Neural cell (in vitro differentiated cells): Measurements from ENCODE around the gene RLN3. TPM values are rescaled to one million over a fixed set of nuclear protein-coding genes. Genes with fewer than 3 reads are reported as not detected.

Experiments used
- H2AFZ ChIP-seq: fragments of 200-600, 300-800 bp; sonication (generic), shearing (Covaris generic); 2 replicates; pipeline ENCODE4 v1.6.0; 2014; ENCODE audit warnings: low read depth, mild to moderate bottlenecking, antibody characterized with exemption, low read length, moderate library complexity
- H3F3A ChIP-seq: fragments of 200-600 bp; shearing (Covaris generic); 2 replicates; pipeline ENCODE4 v1.6.1; 2016; ENCODE audit warnings: mild to moderate bottlenecking, moderate library complexity, mixed read lengths, antibody characterized with exemption, low read length; ENCODE audit not compliant: insufficient read depth, poor library complexity, severe bottlenecking
- H3K27ac ChIP-seq: fragments of 200-600, 300-800 bp; sonication (generic), shearing (Covaris generic); 2 replicates; pipeline ENCODE4 v1.5.1; 2014; ENCODE audit warnings: mild to moderate bottlenecking, low read length, moderate library complexity
- H3K27me3 ChIP-seq: fragments of 300-800, 200-600 bp; sonication (generic), shearing (Covaris generic); 2 replicates; pipeline ENCODE4 v1.6.0; 2014; ENCODE audit warnings: mild to moderate bottlenecking, low read depth, low read length, moderate library complexity; ENCODE audit not compliant: insufficient read depth
- H3K36me3 ChIP-seq: fragments of 300-800, 200-600 bp; sonication (generic), shearing (Covaris generic); 2 replicates; pipeline ENCODE4 v1.5.1; 2014; ENCODE audit warnings: mild to moderate bottlenecking, antibody characterized with exemption, low read length, moderate library complexity; ENCODE audit not compliant: insufficient read depth
- H3K4me2 ChIP-seq: fragments of 300-800, 200-600 bp; sonication (generic), shearing (Covaris generic); 2 replicates; pipeline ENCODE4 v1.6.0; 2014; ENCODE audit warnings: mild to moderate bottlenecking, low read length
- H3K4me3 ChIP-seq: fragments of 300-800, 200-600 bp; sonication (generic), shearing (Covaris generic); 2 replicates; pipeline ENCODE4 v1.5.1; 2014; ENCODE audit warnings: mild to moderate bottlenecking, low read length, moderate library complexity
- H3K79me2 ChIP-seq: fragments of 200-600 bp; shearing (Covaris generic); replicated peaks from 2 replicates; pipeline ENCODE4 v1.6.0; 2014; ENCODE audit warnings: mild to moderate bottlenecking, low read length, moderate library complexity; ENCODE audit not compliant: insufficient read depth
- H3K9ac ChIP-seq: fragments of 300-800, 200-600 bp; sonication (generic), shearing (Covaris generic); 2 replicates; pipeline ENCODE4 v1.6.1; 2016; ENCODE audit warnings: mild to moderate bottlenecking, low read length, mixed read lengths
- H3K9me2 ChIP-seq: fragments of 200-600 bp; shearing (Covaris generic); 2 replicates; pipeline ENCODE4 v1.6.1; 2016; ENCODE audit warnings: mild to moderate bottlenecking, low read length, mixed read lengths; ENCODE audit not compliant: insufficient read depth
- H3K9me3 ChIP-seq: fragments of 200-600, 300-800 bp; sonication (generic), shearing (Covaris generic); 2 replicates; pipeline ENCODE4 v1.6.1; 2016; ENCODE audit warnings: mild to moderate bottlenecking, mixed run types, low read length, moderate library complexity, mixed read lengths
- H4K20me1 ChIP-seq: fragments of 200-600 bp; shearing (Covaris generic); 2 replicates; pipeline ENCODE4 v1.6.1; 2016; ENCODE audit warnings: mild to moderate bottlenecking, mixed run types; ENCODE audit not compliant: insufficient read depth
- EP300 ChIP-seq: fragments of 450-650 bp; conservative IDR thresholded peaks from 2 replicates; pipeline ENCODE4 v1.6.1; 2014; ENCODE audit warnings: antibody characterized with exemption, mild to moderate bottlenecking, moderate library complexity; ENCODE audit not compliant: poor library complexity, severe bottlenecking
- EZH2 ChIP-seq: fragments of 200-600, 300-800 bp; shearing (Covaris generic), sonication (generic); IDR thresholded peaks from 2 replicates; pipeline ENCODE4 v1.6.1; 2014; ENCODE audit warnings: antibody characterized with exemption, low read length, borderline replicate concordance, mild to moderate bottlenecking; ENCODE audit not compliant: insufficient read depth, poor library complexity, severe bottlenecking
- MXI1 ChIP-seq: fragments of 450-650 bp; conservative IDR thresholded peaks from 2 replicates; pipeline ENCODE4 v1.6.1; 2014; ENCODE audit warnings: antibody characterized with exemption, mild to moderate bottlenecking; ENCODE audit not compliant: poor library complexity, severe bottlenecking
- POLR2AphosphoS5 ChIP-seq: IDR thresholded peaks from 2 replicates; pipeline ENCODE4 v1.6.1; 2012
- RAD21 ChIP-seq: fragments of 450-650 bp; conservative IDR thresholded peaks from 2 replicates; pipeline ENCODE4 v1.6.1; 2014; ENCODE audit warnings: antibody characterized with exemption, mild to moderate bottlenecking, moderate library complexity
- SMC3 ChIP-seq: fragments of 450-650 bp; conservative IDR thresholded peaks from 2 replicates; pipeline ENCODE4 v1.6.1; 2014; ENCODE audit warnings: antibody characterized with exemption, mild to moderate bottlenecking, moderate library complexity; ENCODE audit not compliant: poor library complexity
- TAF1 ChIP-seq: IDR thresholded peaks from 2 replicates; pipeline ENCODE4 v1.6.1; 2012; ENCODE audit warnings: low read depth
- polyA plus RNA-seq: library from polyadenylated mRNA; depleted of rRNA; stranded (reverse); fragments of >200 nt; gene quantifications from 2 replicates; pipeline ENCODE4 v1.2.3, GENCODE V29; 2014
- TF ChIP-seq, protein P1 (sequence below): fragments of 450-650 bp; IDR thresholded peaks from 2 replicates; pipeline ENCODE4 v1.5.1; 2014; ENCODE audit warnings: antibody characterized with exemption, mild to moderate bottlenecking, moderate library complexity; ENCODE audit not compliant: poor library complexity, severe bottlenecking
- TF ChIP-seq, protein P2 (sequence below): IDR thresholded peaks from 2 replicates; pipeline ENCODE4 v1.6.1; 2012; ENCODE audit warnings: borderline replicate concordance

RLN3 gene
- polyA plus RNA-seq, 1 donor from 2014 or later, result not detected

GRCh38 chr19:14058182-14059092 is 30.5 kb downstream of the RLN3 start:
- Histone ChIP-seq H3K9me2 (no peaks in the 10 kb centered on the region), H4K20me1 (no peaks in the 10 kb centered on the region)

DNA sequence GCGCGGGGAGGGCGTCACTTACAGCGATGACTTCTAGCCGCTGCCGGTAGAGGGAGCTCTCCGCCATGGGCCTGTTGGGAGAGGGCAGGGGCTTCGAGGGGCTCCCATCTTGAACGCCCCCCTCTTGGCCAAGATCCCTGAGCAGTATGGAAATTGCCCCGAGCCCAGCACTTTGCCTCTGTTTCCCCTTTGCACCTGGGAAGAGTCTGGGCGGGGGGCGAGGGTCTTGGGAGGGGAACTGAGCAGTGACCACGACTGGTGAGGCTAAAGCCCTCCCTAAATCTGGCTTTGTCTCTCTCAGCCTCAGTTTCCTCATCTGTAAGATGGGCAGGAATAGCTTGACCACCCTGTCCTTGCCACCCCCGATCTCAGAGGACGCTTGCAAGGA is 31.1 kb downstream of the RLN3 start:
- H3K79me2 ChIP-seq, result no peaks in the 10 kb centered on the region
- TF ChIP-seq, protein P1, sequence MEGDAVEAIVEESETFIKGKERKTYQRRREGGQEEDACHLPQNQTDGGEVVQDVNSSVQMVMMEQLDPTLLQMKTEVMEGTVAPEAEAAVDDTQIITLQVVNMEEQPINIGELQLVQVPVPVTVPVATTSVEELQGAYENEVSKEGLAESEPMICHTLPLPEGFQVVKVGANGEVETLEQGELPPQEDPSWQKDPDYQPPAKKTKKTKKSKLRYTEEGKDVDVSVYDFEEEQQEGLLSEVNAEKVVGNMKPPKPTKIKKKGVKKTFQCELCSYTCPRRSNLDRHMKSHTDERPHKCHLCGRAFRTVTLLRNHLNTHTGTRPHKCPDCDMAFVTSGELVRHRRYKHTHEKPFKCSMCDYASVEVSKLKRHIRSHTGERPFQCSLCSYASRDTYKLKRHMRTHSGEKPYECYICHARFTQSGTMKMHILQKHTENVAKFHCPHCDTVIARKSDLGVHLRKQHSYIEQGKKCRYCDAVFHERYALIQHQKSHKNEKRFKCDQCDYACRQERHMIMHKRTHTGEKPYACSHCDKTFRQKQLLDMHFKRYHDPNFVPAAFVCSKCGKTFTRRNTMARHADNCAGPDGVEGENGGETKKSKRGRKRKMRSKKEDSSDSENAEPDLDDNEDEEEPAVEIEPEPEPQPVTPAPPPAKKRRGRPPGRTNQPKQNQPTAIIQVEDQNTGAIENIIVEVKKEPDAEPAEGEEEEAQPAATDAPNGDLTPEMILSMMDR, result peak; percentile 33
- no peak for TF ChIP-seq TAF1
- H3K9ac ChIP-seq, result no peak overlapping the region
- H3F3A ChIP-seq, result no peaks in the 10 kb centered on the region
- H3K4me3 ChIP-seq, result no peak overlapping the region
- H3K9me2 ChIP-seq, result no peaks in the 10 kb centered on the region
- H3K9me3 ChIP-seq, result no peaks in the 10 kb centered on the region
- no peaks in the 10 kb centered on the region for H4K20me1 ChIP-seq
- H3K27ac ChIP-seq, result no peak overlapping the region
- no peak overlapping the region for H2AFZ ChIP-seq
- peaks cover 18% of the 10 kb centered on the region for H3K27me3 ChIP-seq
- H3K36me3 ChIP-seq, result no peaks in the 10 kb centered on the region
- H3K4me2 ChIP-seq, result no peak overlapping the region

More at GRCh38 chr19:14058182-14059092, 30.5 kb downstream of the RLN3 start:
- Histone ChIP-seq H3F3A (no peaks in the 10 kb centered on the region), H3K4me2 (no peak overlapping the region), H2AFZ (no peak overlapping the region), H3K36me3 (no peaks in the 10 kb centered on the region), H3K9me3 (no peaks in the 10 kb centered on the region), H3K79me2 (no peaks in the 10 kb centered on the region), H3K4me3 (peak overlapping the region; percentile 59), H3K9ac (peak overlapping the region; percentile 20), H3K27ac (no peak overlapping the region), H3K27me3 (peaks cover 18% of the 10 kb centered on the region)
- TF ChIP-seq MXI1 (no peak), TAF1 (no peak), POLR2AphosphoS5 (no peak), RAD21 (no peak), EZH2 (no peak), EP300 (no peak), SMC3 (no peak)
- TF ChIP-seq, protein P1, result no peak
- TF ChIP-seq, protein P2, sequence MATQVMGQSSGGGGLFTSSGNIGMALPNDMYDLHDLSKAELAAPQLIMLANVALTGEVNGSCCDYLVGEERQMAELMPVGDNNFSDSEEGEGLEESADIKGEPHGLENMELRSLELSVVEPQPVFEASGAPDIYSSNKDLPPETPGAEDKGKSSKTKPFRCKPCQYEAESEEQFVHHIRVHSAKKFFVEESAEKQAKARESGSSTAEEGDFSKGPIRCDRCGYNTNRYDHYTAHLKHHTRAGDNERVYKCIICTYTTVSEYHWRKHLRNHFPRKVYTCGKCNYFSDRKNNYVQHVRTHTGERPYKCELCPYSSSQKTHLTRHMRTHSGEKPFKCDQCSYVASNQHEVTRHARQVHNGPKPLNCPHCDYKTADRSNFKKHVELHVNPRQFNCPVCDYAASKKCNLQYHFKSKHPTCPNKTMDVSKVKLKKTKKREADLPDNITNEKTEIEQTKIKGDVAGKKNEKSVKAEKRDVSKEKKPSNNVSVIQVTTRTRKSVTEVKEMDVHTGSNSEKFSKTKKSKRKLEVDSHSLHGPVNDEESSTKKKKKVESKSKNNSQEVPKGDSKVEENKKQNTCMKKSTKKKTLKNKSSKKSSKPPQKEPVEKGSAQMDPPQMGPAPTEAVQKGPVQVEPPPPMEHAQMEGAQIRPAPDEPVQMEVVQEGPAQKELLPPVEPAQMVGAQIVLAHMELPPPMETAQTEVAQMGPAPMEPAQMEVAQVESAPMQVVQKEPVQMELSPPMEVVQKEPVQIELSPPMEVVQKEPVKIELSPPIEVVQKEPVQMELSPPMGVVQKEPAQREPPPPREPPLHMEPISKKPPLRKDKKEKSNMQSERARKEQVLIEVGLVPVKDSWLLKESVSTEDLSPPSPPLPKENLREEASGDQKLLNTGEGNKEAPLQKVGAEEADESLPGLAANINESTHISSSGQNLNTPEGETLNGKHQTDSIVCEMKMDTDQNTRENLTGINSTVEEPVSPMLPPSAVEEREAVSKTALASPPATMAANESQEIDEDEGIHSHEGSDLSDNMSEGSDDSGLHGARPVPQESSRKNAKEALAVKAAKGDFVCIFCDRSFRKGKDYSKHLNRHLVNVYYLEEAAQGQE, result no peak
